PC-9 (cell line): ENCODE results near the gene SLC46A3. TPM values are rescaled to one million over a fixed set of nuclear protein-coding genes. Genes with fewer than 3 reads are reported as not detected.

Source experiments
- BruUV-seq: library from RNA; stranded (reverse); fragments of 400-500 nt; replicated peaks from 2 replicates; lab custom pipeline; 2021; lab: Mats Ljungman, UMichigan
- CTCF ChIA-PET: fragments of 300-600 bp; sonication (Branson Sonifier 250); formaldehyde crosslinking; loops from one replicate; lab custom pipeline; 2022; ENCODE audit warnings: antibody characterized with exemption; lab: Charles Lee
- POLR2A ChIA-PET: fragments of 300-600 bp; sonication (Branson Sonifier 250); formaldehyde crosslinking; loops from one replicate; lab custom pipeline; 2022; ENCODE audit warnings: antibody characterized with exemption; ENCODE audit not compliant: unreplicated experiment; lab: Charles Lee
- DNase-seq, 2 experiments: peaks; one replicate each; pipeline versions ENCODE4 v3.0.0 to v3.0.0-alpha.2; 2015 to 2022; ENCODE audit warnings: mixed read lengths in 1 of 2
- H2AFZ ChIP-seq: fragments of 200-600 bp; sonication (generic); 2 replicates; pipeline ENCODE4 v1.8.1; 2017; ENCODE audit warnings: antibody characterized with exemption
- H3F3A ChIP-seq: fragments of 200-600 bp; sonication (generic); 2 replicates; pipeline ENCODE4 v1.8.1; 2017; ENCODE audit warnings: antibody characterized with exemption, mild to moderate bottlenecking, low read depth; ENCODE audit not compliant: insufficient read depth
- H3K27ac ChIP-seq: fragments of 200-600 bp; sonication (generic); 2 replicates; pipeline ENCODE4 v1.6.1; 2016; ENCODE audit warnings: mixed run types
- H3K27me3 ChIP-seq: fragments of 200-600 bp; sonication (generic); 2 replicates; pipeline ENCODE4 v1.6.1; 2016; ENCODE audit warnings: low read depth, mixed run types; ENCODE audit not compliant: insufficient read depth
- H3K36me3 ChIP-seq: fragments of 200-600 bp; sonication (generic); 2 replicates; pipeline ENCODE4 v1.6.1; 2016; ENCODE audit warnings: low read depth, mixed run types
- H3K4me1 ChIP-seq: fragments of 200-600 bp; sonication (generic); replicated peaks from 2 replicates; pipeline ENCODE4 v1.6.1; 2016; ENCODE audit warnings: mixed run types; ENCODE audit not compliant: insufficient read depth
- H3K4me2 ChIP-seq: fragments of 200-600 bp; sonication (generic); 2 replicates; pipeline ENCODE4 v1.6.1; 2017; ENCODE audit warnings: mixed run types
- H3K4me3 ChIP-seq: fragments of 200-600 bp; sonication (generic); 2 replicates; pipeline ENCODE4 v1.6.1; 2016; ENCODE audit warnings: mixed run types
- H3K79me2 ChIP-seq: fragments of 200-600 bp; sonication (generic); 2 replicates; pipeline ENCODE4 v1.6.1; 2017; ENCODE audit warnings: low read depth, mixed run types
- H3K9me2 ChIP-seq: fragments of 200-600 bp; sonication (generic); 2 replicates; pipeline ENCODE4 v1.8.1; 2017; ENCODE audit warnings: mild to moderate bottlenecking; ENCODE audit not compliant: insufficient read depth
- H3K9me3 ChIP-seq: fragments of 200-600 bp; sonication (generic); 2 replicates; pipeline ENCODE4 v1.8.1; 2016; ENCODE audit warnings: low read depth; ENCODE audit not compliant: insufficient read depth
- H4K20me1 ChIP-seq: fragments of 200-600 bp; sonication (generic); 2 replicates; pipeline ENCODE4 v1.8.1; 2017; ENCODE audit not compliant: insufficient read depth
- CTCF ChIP-seq: fragments of 200-600 bp; sonication (generic); conservative IDR thresholded peaks from 2 replicates; pipeline ENCODE4 v1.6.1; 2017; ENCODE audit warnings: mixed run types, antibody characterized with exemption, mild to moderate bottlenecking, moderate library complexity
- EZH2 ChIP-seq: fragments of 200-600 bp; sonication (generic); IDR thresholded peaks from 2 replicates; pipeline ENCODE4 v1.8.0; 2017; ENCODE audit warnings: antibody characterized with exemption, low read depth
- intact Hi-C: fragments of 100-400 bp; cut with micrococcal nuclease; formaldehyde crosslinking; loops from one replicate; pipeline ENCODE4 v1.10.0; 2022; ENCODE audit not compliant: unreplicated experiment
- total RNA-seq: library from RNA; stranded (reverse); gene quantifications from 2 replicates; pipeline ENCODE4 v1.2.3, GENCODE V29; 2021

The SLC46A3 gene
- total RNA-seq, 1 experiment from 2014 or later: 0.15 TPM

DNA sequence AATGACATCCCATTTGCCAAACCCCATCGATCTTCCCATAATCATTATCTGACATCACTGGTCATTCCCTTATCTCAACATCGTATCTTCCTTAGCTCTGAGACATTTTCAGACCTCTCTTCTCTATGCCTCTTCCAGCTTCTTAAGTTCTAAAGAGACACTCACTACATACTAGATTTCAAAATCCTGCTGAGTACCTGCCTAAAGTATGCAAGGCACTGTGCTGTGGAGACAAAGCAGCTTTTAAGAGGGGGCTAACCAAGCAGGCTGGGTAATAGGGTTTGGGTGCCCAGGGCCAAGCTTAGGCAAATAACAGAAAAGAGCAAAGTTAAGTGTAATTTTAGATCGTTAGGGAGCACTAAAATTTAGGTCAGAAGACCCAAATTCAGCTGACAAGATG is 63.2 kb downstream of the SLC46A3 start:
- Histone ChIP-seq H3K27ac (no peak overlapping the region), H3F3A (no peaks in the 10 kb centered on the region), H3K27me3 (no peaks in the 10 kb centered on the region), H3K9me3 (no peaks in the 10 kb centered on the region), H4K20me1 (no peaks in the 10 kb centered on the region; the same call in none of the 2 replicates), H3K79me2 (peaks cover 37% of the 10 kb centered on the region), H3K9me2 (no peaks in the 10 kb centered on the region), H2AFZ (no peak overlapping the region), H3K4me3 (no peak overlapping the region), H3K36me3 (0 out of 2 replicates have a peak, but pooled peaks cover 5% of the 10 kb centered on the region), H3K4me1 (peaks cover 17% of the 10 kb centered on the region), H3K4me2 (no peak overlapping the region)
- ChIA-PET POLR2A (no interaction called here), CTCF (no interaction called here)
- no TSS peak for BruUV-seq
- intact Hi-C loops: no loop called here
- DNase-seq: no peak
- TF ChIP-seq CTCF: no peak
- no peak for TF ChIP-seq EZH2

DNA sequence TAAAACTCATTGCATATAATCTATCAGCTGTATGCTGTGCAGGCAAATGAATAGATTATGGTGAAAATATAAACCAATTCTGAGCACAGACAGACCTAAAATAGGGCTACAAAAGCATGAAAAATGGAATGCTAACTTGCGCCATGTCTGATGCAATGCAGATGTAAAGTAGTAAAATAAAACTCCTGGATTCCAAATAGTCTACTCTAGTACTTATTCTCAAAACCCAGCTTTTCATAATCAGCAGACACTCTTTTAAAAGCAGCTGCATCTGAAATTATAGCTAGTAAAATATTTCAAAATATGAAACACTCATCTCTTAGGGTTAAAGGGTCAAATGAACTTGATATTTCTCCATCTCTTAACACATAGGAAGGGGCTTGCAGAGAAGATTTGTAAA is 64.5 kb downstream of the SLC46A3 start:
- Histone ChIP-seq H3K36me3 (0 out of 2 replicates have a peak, but pooled peaks cover 3% of the 10 kb centered on the region), H3K4me1 (peaks cover 9% of the 10 kb centered on the region), H3K4me3 (no peak overlapping the region), H3K4me2 (no peak overlapping the region), H3K9me3 (no peaks in the 10 kb centered on the region), H3K27ac (no peak overlapping the region), H3K79me2 (peaks cover 24% of the 10 kb centered on the region), H3K27me3 (no peaks in the 10 kb centered on the region), H4K20me1 (no peaks in the 10 kb centered on the region; the same call in 1 of the 2 replicates), H2AFZ (no peak overlapping the region), H3K9me2 (no peaks in the 10 kb centered on the region), H3F3A (no peaks in the 10 kb centered on the region)
- TF ChIP-seq CTCF: no peak
- no TSS peak for BruUV-seq
- CTCF ChIA-PET: no interaction called here
- DNase-seq: no peak
- POLR2A ChIA-PET: no interaction called here
- intact Hi-C loops: no loop called here

DNA sequence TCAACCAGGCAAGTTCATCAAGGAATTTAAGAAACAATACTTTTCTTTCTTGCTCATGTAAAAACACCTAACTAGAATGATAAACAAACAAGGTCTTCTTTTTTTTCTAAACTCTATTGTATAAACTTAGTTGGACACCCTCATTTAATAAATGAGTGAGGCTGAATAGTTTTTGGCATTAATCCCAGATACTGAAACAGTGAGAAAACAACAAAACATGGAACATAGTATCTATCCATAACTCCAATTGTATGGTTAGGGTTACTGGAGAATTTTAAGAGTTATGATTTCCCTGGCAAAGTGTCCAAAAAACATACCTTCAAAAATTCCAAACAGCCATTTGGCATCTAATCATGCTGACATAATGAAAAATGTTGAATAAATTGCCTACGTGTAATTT is 65.7 kb downstream of the SLC46A3 start:
- intact Hi-C loops: no loop called here
- Histone ChIP-seq H3K27me3 (no peaks in the 10 kb centered on the region), H3K4me2 (no peak overlapping the region), H2AFZ (no peak overlapping the region), H3K4me1 (peaks cover 8% of the 10 kb centered on the region), H4K20me1 (no peaks in the 10 kb centered on the region; the same call in 1 of the 2 replicates), H3K27ac (no peak overlapping the region), H3K4me3 (no peak overlapping the region), H3K9me3 (no peaks in the 10 kb centered on the region), H3F3A (no peaks in the 10 kb centered on the region), H3K79me2 (peaks cover 14% of the 10 kb centered on the region), H3K9me2 (no peaks in the 10 kb centered on the region), H3K36me3 (0 out of 2 replicates have a peak, but pooled peaks cover 3% of the 10 kb centered on the region)
- DNase-seq: no peak
- ChIA-PET CTCF (no interaction called here), POLR2A (no interaction called here)
- TF ChIP-seq EZH2 (no peak), CTCF (no peak)
- BruUV-seq: no TSS peak
